ENCODE data around the gene NACAD.

The NACAD gene

GRCh38 chr7:45100761-45101480, 12.2 kb upstream of the NACAD start:
- H3K4me3 ChIP-seq (replicated peaks; ENCODE audit: low read depth, low read length) = no peak overlapping the region
- peaks cover 58% of the 10 kb centered on the region for H3K36me3 ChIP-seq (ENCODE audit: control insufficient read depth, insufficient read depth, low read length)
- no peak for DNase-seq (ENCODE audit: extremely low read depth, insufficient read length)
- no peak for TF ChIP-seq CTCF (IDR thresholded peaks at IDR 0.05; ENCODE audit: insufficient read depth, low read length, poor library complexity, severe bottlenecking)
- H3K27me3 ChIP-seq (replicated peaks; ENCODE audit: control insufficient read depth, insufficient read depth, low read length) = no peaks in the 10 kb centered on the region

- no peak for DNase-seq (ENCODE audit: extremely low read depth, insufficient read length)
- Histone ChIP-seq H3K36me3 (ENCODE audit: control insufficient read depth, insufficient read depth, low read length) (peaks cover 50% of the 10 kb centered on the region), H3K4me3 (replicated peaks; ENCODE audit: low read depth, low read length) (no peak overlapping the region), H3K27me3 (replicated peaks; ENCODE audit: control insufficient read depth, insufficient read depth, low read length) (no peaks in the 10 kb centered on the region)
- TF ChIP-seq CTCF (IDR thresholded peaks at IDR 0.05; ENCODE audit: insufficient read depth, low read length, poor library complexity, severe bottlenecking) = no peak
Measured at GRCh38 chr7:45099891-45100760, 11.4 kb upstream of the NACAD start.

- no peak for DNase-seq (ENCODE audit: extremely low read depth, insufficient read length)
- no peaks in the 10 kb centered on the region for H3K27me3 ChIP-seq (replicated peaks; ENCODE audit: control insufficient read depth, insufficient read depth, low read length)
- H3K4me3 ChIP-seq (replicated peaks; ENCODE audit: low read depth, low read length) = no peak overlapping the region
- TF ChIP-seq CTCF (IDR thresholded peaks at IDR 0.05; ENCODE audit: insufficient read depth, low read length, poor library complexity, severe bottlenecking) = no peak
- H3K36me3 ChIP-seq (ENCODE audit: control insufficient read depth, insufficient read depth, low read length) = peaks cover 42% of the 10 kb centered on the region
Measured at GRCh38 chr7:45098983-45099839, 10.4 kb upstream of the NACAD start.

- no peak for TF ChIP-seq CTCF (IDR thresholded peaks at IDR 0.05; ENCODE audit: insufficient read depth, low read length, poor library complexity, severe bottlenecking)
- no peak overlapping the region for H3K4me3 ChIP-seq (replicated peaks; ENCODE audit: low read depth, low read length)
- H3K36me3 ChIP-seq (ENCODE audit: control insufficient read depth, insufficient read depth, low read length) = no peaks in the 10 kb centered on the region
- no peaks in the 10 kb centered on the region; the same call in 1 of the 2 replicates for H3K27me3 ChIP-seq (replicated peaks; ENCODE audit: control insufficient read depth, insufficient read depth, low read length)
- no peak for DNase-seq (ENCODE audit: extremely low read depth, insufficient read length)
Measured at GRCh38 chr7:45092931-45093235, 4.1 kb upstream of the NACAD start.

GRCh38 chr7:45092100-45092930, 3.5 kb upstream of the NACAD start:
- Histone ChIP-seq H3K4me3 (replicated peaks; ENCODE audit: low read depth, low read length) (no peak overlapping the region), H3K27me3 (replicated peaks; ENCODE audit: control insufficient read depth, insufficient read depth, low read length) (no peaks in the 10 kb centered on the region; the same call in 1 of the 2 replicates), H3K36me3 (ENCODE audit: control insufficient read depth, insufficient read depth, low read length) (no peaks in the 10 kb centered on the region)
- DNase-seq (ENCODE audit: extremely low read depth, insufficient read length) = no peak
- TF ChIP-seq CTCF (IDR thresholded peaks at IDR 0.05; ENCODE audit: insufficient read depth, low read length, poor library complexity, severe bottlenecking) = no peak

Data from GM06990 (cell line).